A549 treated with Mapracorat at 1 μM for 4 hours (cell line): ENCODE measurements around the gene CNNM3. TPM values are rescaled to one million over a fixed set of nuclear protein-coding genes. Genes with fewer than 3 reads are reported as not detected.

ENCODE experiments used
- total RNA-seq: library from RNA; stranded (reverse); fragments of 200-300 nt; extraction: Qiagen RNA extraction; gene quantifications from 5 replicates; pipeline ENCODE4 v1.2.3, GENCODE V29; 2022

The CNNM3 gene
- total RNA-seq = 8.5 to 13.0 TPM (median 11.1 TPM) in 5 replicates

GRCh38 chr2:96816127-96816835 lies at the start of gene CNNM3:
CNNM3 (plus strand) TSS chr2:96816268; CDS start chr2:96816278, 10 bp downstream.

GRCh38 chr2:96843538-96844268 lies 27.6 kb downstream of the CNNM3 start, which contains the start of gene ANKRD23:
ANKRD23 (minus strand) TSS chr2:96844021; CDS start chr2:96843992, 29 bp downstream.

GRCh38 chr2:96857667-96858372 lies 41.8 kb downstream of the CNNM3 start, which contains the start of gene ANKRD39:
ANKRD39 (minus strand) TSS chr2:96858016; CDS start chr2:96857987, 29 bp downstream.

DNA sequence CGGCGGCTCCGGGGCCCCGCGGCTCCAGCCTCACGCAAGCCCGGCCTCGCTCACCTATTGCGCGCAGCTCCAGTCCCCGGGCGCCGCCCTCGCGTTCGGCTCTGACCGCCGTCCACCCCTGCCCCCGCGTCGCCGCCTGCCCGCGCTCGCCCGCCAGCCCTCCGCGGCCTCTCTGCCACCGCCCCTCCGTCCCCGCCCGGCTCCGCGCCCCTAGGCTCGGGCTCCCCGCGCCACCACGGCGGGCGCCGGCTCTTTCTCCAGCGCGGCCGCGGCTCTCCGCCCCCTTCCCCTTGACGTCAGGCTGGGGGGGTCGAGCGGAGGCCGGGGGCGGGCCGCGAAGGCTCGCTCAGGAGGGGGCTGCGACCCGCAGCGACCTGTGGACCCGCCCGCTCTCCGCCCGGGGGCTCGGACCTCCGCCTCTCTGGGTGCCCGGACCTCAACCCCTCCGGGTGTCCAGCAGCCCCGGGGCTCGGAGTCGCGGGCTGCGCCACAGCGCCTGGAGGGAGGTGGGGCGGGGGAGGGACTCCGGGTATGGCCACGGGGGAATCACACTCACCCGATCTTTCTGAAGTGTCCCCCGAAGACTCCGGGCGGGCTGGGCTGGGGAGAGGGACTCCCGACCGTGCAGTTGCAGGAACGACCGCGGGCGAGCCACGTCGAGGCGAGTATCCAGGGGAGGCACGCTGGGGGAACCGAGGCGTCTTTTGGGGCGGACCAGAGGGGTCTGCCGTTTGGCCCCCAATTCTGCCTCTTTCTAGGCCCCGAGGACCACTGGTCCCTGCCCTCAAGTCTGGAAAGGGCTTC lies 54.0 kb downstream of the CNNM3 start, which contains the start of gene SEMA4C:
Gene SEMA4C (minus strand): TSS at position 259 of the 804 bp plus-strand sequence. CDS start 2,194 bp downstream, outside the sequence.

Other genes with a start within 250 kb of the CNNM3 start
- 21.6 to 25.5 TPM (median 24.6 TPM) in 5 replicates for gene KANSL3, start 178.0 kb upstream of the CNNM3 start, total RNA-seq
- gene FER1L5, start 173.5 kb upstream of the CNNM3 start, total RNA-seq = not detected in 5 replicates
- 18.2 to 21.0 TPM (median 20.2 TPM) in 5 replicates for gene LMAN2L, start 76.2 kb upstream of the CNNM3 start, total RNA-seq
- 9.4 to 11.8 TPM (median 11.2 TPM) in 5 replicates for gene CNNM4, start 55.4 kb upstream of the CNNM3 start, total RNA-seq
- gene ANKRD23, start 27.8 kb downstream of the CNNM3 start, total RNA-seq = 1.3 to 2.5 TPM (median 1.9 TPM) in 5 replicates
- 19.7 to 22.5 TPM (median 21.5 TPM) in 5 replicates for gene ANKRD39, start 41.7 kb downstream of the CNNM3 start, total RNA-seq
- 15.7 to 21.7 TPM (median 20.4 TPM) in 5 replicates for gene SEMA4C, start 53.8 kb downstream of the CNNM3 start, total RNA-seq
- not detected in 5 replicates for gene FAM178B, start 170.3 kb downstream of the CNNM3 start, total RNA-seq